ENCODE measurements around the gene FBXL17.

FBXL17 gene

GRCh38 chr5:107875833-107876232, 506.1 kb downstream of the FBXL17 start:
- Histone ChIP-seq H3K27ac (ENCODE audit: extremely low read depth, low read depth, low read length) (no peak overlapping the region), H3K36me3 (ENCODE audit: control insufficient read depth in 2 of 2, insufficient read depth in 1 of 2, low read length in 2 of 2) (no peaks in the 10 kb centered on the region), H3K9me3 (ENCODE audit: control insufficient read depth, insufficient read depth, low read depth, low read length) (no peaks in the 10 kb centered on the region), H3K4me1 (ENCODE audit: control insufficient read depth, insufficient read depth, low read length) (peaks cover 8% of the 10 kb centered on the region), H3K4me3 (ENCODE audit: low read depth, low read length) (no peak overlapping the region)
- CTCF ChIA-PET, result no interaction called here
- TF ChIP-seq ZNF654 (tag by site-specific recombination; IDR thresholded peaks at IDR 0.05; ENCODE audit: low read depth), result no peak
- TF ChIP-seq ZNF561 (tag by site-specific recombination; IDR thresholded peaks at IDR 0.05; ENCODE audit: borderline replicate concordance), result no peak
- no peak for TF ChIP-seq GFI1B (tag by site-specific recombination; IDR thresholded peaks at IDR 0.05)
- TF ChIP-seq ZNF280D (tag by site-specific recombination; IDR thresholded peaks at IDR 0.05), result no peak
- TF ChIP-seq ZNF23 (tag by site-specific recombination; IDR thresholded peaks at IDR 0.05; ENCODE audit: borderline replicate concordance), result no peak
- TF ChIP-seq, protein P1, sequence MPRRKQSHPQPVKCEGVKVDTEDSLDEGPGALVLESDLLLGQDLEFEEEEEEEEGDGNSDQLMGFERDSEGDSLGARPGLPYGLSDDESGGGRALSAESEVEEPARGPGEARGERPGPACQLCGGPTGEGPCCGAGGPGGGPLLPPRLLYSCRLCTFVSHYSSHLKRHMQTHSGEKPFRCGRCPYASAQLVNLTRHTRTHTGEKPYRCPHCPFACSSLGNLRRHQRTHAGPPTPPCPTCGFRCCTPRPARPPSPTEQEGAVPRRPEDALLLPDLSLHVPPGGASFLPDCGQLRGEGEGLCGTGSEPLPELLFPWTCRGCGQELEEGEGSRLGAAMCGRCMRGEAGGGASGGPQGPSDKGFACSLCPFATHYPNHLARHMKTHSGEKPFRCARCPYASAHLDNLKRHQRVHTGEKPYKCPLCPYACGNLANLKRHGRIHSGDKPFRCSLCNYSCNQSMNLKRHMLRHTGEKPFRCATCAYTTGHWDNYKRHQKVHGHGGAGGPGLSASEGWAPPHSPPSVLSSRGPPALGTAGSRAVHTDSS (tag by site-specific recombination; IDR thresholded peaks at IDR 0.05), result no peak
- TF ChIP-seq ZNF24 (tag by site-specific recombination; IDR thresholded peaks at IDR 0.05), result no peak
- no peak for TF ChIP-seq ZNF292 (tag by site-specific recombination; IDR thresholded peaks at IDR 0.05; ENCODE audit: borderline replicate concordance, low read depth)
- TF ChIP-seq, protein P2, sequence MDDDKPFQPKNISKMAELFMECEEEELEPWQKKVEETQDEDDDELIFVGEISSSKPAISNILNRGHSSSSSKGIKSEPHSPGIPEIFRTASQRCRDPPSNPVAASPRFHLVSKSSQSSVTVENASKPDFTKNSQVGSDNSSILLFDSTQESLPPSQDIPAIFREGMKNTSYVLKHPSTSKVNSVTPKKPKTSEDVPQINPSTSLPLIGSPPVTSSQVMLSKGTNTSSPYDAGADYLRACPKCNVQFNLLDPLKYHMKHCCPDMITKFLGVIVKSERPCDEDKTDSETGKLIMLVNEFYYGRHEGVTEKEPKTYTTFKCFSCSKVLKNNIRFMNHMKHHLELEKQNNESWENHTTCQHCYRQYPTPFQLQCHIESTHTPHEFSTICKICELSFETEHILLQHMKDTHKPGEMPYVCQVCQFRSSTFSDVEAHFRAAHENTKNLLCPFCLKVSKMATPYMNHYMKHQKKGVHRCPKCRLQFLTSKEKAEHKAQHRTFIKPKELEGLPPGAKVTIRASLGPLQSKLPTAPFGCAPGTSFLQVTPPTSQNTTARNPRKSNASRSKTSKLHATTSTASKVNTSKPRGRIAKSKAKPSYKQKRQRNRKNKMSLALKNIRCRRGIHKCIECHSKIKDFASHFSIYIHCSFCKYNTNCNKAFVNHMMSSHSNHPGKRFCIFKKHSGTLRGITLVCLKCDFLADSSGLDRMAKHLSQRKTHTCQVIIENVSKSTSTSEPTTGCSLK (tag by site-specific recombination; IDR thresholded peaks at IDR 0.05), result no peak
- no peak for TF ChIP-seq GLIS1 (tag by site-specific recombination; IDR thresholded peaks at IDR 0.05)
- no peak for TF ChIP-seq ZNF184 (tag by site-specific recombination; IDR thresholded peaks at IDR 0.05)
- TF ChIP-seq KLF8 (tag by site-specific recombination; IDR thresholded peaks at IDR 0.05), result no peak
- TF ChIP-seq ZNF398 (tag by site-specific recombination; IDR thresholded peaks at IDR 0.05), result no peak
- no peak for TF ChIP-seq ZBTB6 (tag by site-specific recombination; IDR thresholded peaks at IDR 0.05)
- no peak for TF ChIP-seq ZNF174 (tag by site-specific recombination; IDR thresholded peaks at IDR 0.05)
- no peak for TF ChIP-seq ZNF76 (tag by site-specific recombination; IDR thresholded peaks at IDR 0.05; ENCODE audit: borderline replicate concordance, low read depth)
- no peak for TF ChIP-seq ZNF416 (tag by site-specific recombination; IDR thresholded peaks at IDR 0.05)
- TF ChIP-seq ZNF530 (tag by site-specific recombination; IDR thresholded peaks at IDR 0.05; ENCODE audit: low read depth), result no peak
- no peak for TF ChIP-seq ZNF626 (tag by site-specific recombination; IDR thresholded peaks at IDR 0.05)
- TF ChIP-seq ZNF214 (tag by site-specific recombination; IDR thresholded peaks at IDR 0.05; ENCODE audit: borderline replicate concordance), result no peak
- POLR2A ChIA-PET, result no interaction called here
